Neural progenitor cell (in vitro differentiated cells): ENCODE data around the gene RGS5. TPM values are rescaled to one million over a fixed set of nuclear protein-coding genes. Genes with fewer than 3 reads are reported as not detected.

ENCODE experiments used
- DNase-seq: peaks from one replicate; pipeline ENCODE4 v3.0.0-alpha.2; 2016; ENCODE audit warnings: low spot score
- H2AFZ ChIP-seq: fragments of 200-600 bp; sonication (generic); replicated peaks from 2 replicates; pipeline ENCODE4 v1.6.1; 2016; ENCODE audit warnings: antibody characterized with exemption
- H3F3A ChIP-seq: fragments of 200-600 bp; sonication (generic); 2 replicates; pipeline ENCODE4 v1.6.1; 2016; ENCODE audit warnings: antibody characterized with exemption, low read depth
- H3K27ac ChIP-seq: fragments of 200-600 bp; sonication (generic); 2 replicates; pipeline ENCODE4 v1.5.1; 2016; ENCODE audit warnings: mild to moderate bottlenecking
- H3K27me3 ChIP-seq: fragments of 200-600 bp; sonication (generic); 2 replicates; pipeline ENCODE4 v1.6.1; 2016; ENCODE audit warnings: mild to moderate bottlenecking, moderate library complexity
- H3K36me3 ChIP-seq: fragments of 200-600 bp; sonication (generic); 2 replicates; pipeline ENCODE4 v1.5.1; 2016
- H3K4me1 ChIP-seq: fragments of 200-600 bp; sonication (generic); 2 replicates; pipeline ENCODE4 v1.6.1; 2016; ENCODE audit warnings: mixed run types
- H3K4me2 ChIP-seq: fragments of 200-600 bp; sonication (generic); 2 replicates; pipeline ENCODE4 v1.6.1; 2016
- H3K4me3 ChIP-seq: fragments of 200-600 bp; sonication (generic); 2 replicates; pipeline ENCODE4 v1.5.1; 2016
- H3K79me2 ChIP-seq: fragments of 200-600 bp; sonication (generic); 2 replicates; pipeline ENCODE4 v1.6.1; 2016; ENCODE audit warnings: low read depth
- H3K9ac ChIP-seq: fragments of 200-600 bp; sonication (generic); 2 replicates; pipeline ENCODE4 v1.6.1; 2016
- H3K9me3 ChIP-seq: fragments of 200-600 bp; sonication (generic); 2 replicates; pipeline ENCODE4 v1.5.1; 2016; ENCODE audit warnings: low read depth
- H4K20me1 ChIP-seq: fragments of 200-600 bp; sonication (generic); 2 replicates; pipeline ENCODE4 v1.6.1; 2016; ENCODE audit warnings: low read depth
- H3K27ac Mint-ChIP-seq: 3 replicates; pipeline ENCODE4 v1.8.0; 2021; ENCODE audit warnings: mixed read lengths
- H3K27me3 Mint-ChIP-seq: 2 replicates; pipeline ENCODE4 v1.8.0; 2022; ENCODE audit warnings: low read depth, mild to moderate bottlenecking, inconsistent platforms, moderate library complexity, mixed read lengths; ENCODE audit not compliant: insufficient read depth
- H3K36me3 Mint-ChIP-seq: 3 replicates; pipeline ENCODE4 v1.8.0; 2021; ENCODE audit warnings: mixed read lengths
- H3K4me1 Mint-ChIP-seq: 3 replicates; pipeline ENCODE4 v1.8.0; 2021; ENCODE audit warnings: mixed read lengths
- H3K4me3 Mint-ChIP-seq: 3 replicates; pipeline ENCODE4 v1.8.0; 2021; ENCODE audit warnings: mild to moderate bottlenecking, moderate library complexity, mixed read lengths
- H3K9me3 Mint-ChIP-seq: 3 replicates; pipeline ENCODE4 v1.8.0; 2020; ENCODE audit warnings: mixed read lengths
- EZH2 ChIP-seq: fragments of 200-600 bp; sonication (generic); IDR thresholded peaks from 2 replicates; pipeline ENCODE4 v1.6.1; 2017; ENCODE audit warnings: antibody characterized with exemption, mild to moderate bottlenecking, moderate library complexity
- EZH2phosphoT487 ChIP-seq: fragments of 200-600 bp; sonication (generic); IDR thresholded peaks from 2 replicates; pipeline ENCODE4 v1.6.1; 2017; ENCODE audit warnings: antibody characterized with exemption
- total RNA-seq: library from RNA; depleted of rRNA; stranded (reverse); fragments of >200 nt; gene quantifications from 2 replicates; pipeline ENCODE4 v1.2.3, GENCODE V29; 2015; ENCODE audit warnings: low replicate concordance
- TF ChIP-seq, protein P1 (sequence below): fragments of 200-600 bp; sonication (generic); IDR thresholded peaks from 2 replicates; pipeline ENCODE4 v1.5.1; 2017; ENCODE audit warnings: antibody characterized with exemption, mild to moderate bottlenecking

The RGS5 gene
- total RNA-seq, 1 donor from 2014 or later: 8.0 TPM

DNA sequence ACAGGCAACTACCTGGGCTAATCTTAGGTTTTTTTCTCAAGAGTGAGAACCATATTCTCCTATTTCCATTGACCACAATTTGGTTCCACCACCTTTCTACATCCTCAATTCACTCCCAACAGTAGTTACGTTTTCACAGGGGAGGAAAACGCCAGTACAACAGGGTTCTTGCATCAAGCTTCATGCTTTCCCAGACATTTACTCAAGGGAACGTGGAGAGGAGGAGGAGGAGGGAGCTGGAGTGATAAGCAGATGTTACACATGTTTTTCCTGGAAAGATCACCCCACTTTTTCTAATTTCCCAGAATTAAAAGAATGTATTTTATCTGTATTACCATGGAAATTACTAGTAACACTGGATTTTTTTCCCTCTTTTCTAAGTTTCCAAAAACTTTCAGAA, 58.3 kb downstream of the RGS5 start:
- H3K27ac Mint-ChIP-seq: no peak overlapping the region
- peaks cover 2% of the 10 kb centered on the region for H3K27me3 Mint-ChIP-seq
- Histone ChIP-seq H3K4me1 (no peaks in the 10 kb centered on the region), H3K79me2 (no peaks in the 10 kb centered on the region), H3F3A (no peaks in the 10 kb centered on the region), H3K36me3 (no peaks in the 10 kb centered on the region), H3K27me3 (no peaks in the 10 kb centered on the region), H3K9me3 (no peaks in the 10 kb centered on the region), H3K4me3 (no peak overlapping the region), H3K4me2 (no peak overlapping the region), H3K9ac (no peak overlapping the region), H3K27ac (no peak overlapping the region), H2AFZ (no peak overlapping the region), H4K20me1 (no peaks in the 10 kb centered on the region)
- H3K4me1 Mint-ChIP-seq: no peaks in the 10 kb centered on the region
- TF ChIP-seq EZH2phosphoT487: no peak
- TF ChIP-seq, protein P1, sequence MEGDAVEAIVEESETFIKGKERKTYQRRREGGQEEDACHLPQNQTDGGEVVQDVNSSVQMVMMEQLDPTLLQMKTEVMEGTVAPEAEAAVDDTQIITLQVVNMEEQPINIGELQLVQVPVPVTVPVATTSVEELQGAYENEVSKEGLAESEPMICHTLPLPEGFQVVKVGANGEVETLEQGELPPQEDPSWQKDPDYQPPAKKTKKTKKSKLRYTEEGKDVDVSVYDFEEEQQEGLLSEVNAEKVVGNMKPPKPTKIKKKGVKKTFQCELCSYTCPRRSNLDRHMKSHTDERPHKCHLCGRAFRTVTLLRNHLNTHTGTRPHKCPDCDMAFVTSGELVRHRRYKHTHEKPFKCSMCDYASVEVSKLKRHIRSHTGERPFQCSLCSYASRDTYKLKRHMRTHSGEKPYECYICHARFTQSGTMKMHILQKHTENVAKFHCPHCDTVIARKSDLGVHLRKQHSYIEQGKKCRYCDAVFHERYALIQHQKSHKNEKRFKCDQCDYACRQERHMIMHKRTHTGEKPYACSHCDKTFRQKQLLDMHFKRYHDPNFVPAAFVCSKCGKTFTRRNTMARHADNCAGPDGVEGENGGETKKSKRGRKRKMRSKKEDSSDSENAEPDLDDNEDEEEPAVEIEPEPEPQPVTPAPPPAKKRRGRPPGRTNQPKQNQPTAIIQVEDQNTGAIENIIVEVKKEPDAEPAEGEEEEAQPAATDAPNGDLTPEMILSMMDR: no peak
- no peaks in the 10 kb centered on the region for H3K9me3 Mint-ChIP-seq
- DNase-seq: no peak
- no peak overlapping the region for H3K4me3 Mint-ChIP-seq
- H3K36me3 Mint-ChIP-seq: no peaks in the 10 kb centered on the region

DNA sequence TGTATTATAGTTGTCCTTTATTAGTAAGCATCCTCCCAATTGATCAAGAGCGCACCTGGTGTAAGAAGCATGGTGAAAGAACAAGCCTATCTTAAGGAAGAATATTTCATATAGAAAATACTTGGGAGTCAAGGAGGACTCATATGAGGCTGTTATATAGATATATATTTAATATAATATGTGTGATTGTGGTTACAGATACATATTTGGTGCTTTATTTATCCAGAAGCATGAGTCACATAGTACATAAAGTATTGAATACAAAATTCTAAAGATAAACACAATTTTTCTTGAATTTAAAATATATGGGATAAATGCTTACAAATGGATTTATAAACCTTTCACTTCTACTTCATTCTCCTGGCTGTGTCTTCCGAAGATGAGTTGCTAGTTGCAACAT, 60.6 kb downstream of the RGS5 start:
- H3K9me3 Mint-ChIP-seq: no peaks in the 10 kb centered on the region
- Histone ChIP-seq H3K4me3 (no peak overlapping the region), H3K36me3 (no peaks in the 10 kb centered on the region), H3F3A (no peaks in the 10 kb centered on the region), H3K4me1 (no peaks in the 10 kb centered on the region), H3K4me2 (no peak overlapping the region), H2AFZ (no peak overlapping the region), H3K9ac (no peak overlapping the region), H3K9me3 (no peaks in the 10 kb centered on the region), H3K27me3 (no peaks in the 10 kb centered on the region), H3K27ac (no peak overlapping the region), H4K20me1 (no peaks in the 10 kb centered on the region), H3K79me2 (no peaks in the 10 kb centered on the region)
- H3K27me3 Mint-ChIP-seq: peaks cover 2% of the 10 kb centered on the region
- H3K27ac Mint-ChIP-seq: no peak overlapping the region
- no peaks in the 10 kb centered on the region for H3K4me1 Mint-ChIP-seq
- H3K4me3 Mint-ChIP-seq: no peak overlapping the region
- DNase-seq: no peak
- no peaks in the 10 kb centered on the region for H3K36me3 Mint-ChIP-seq
- TF ChIP-seq EZH2 (no peak), EZH2phosphoT487 (no peak)
- TF ChIP-seq, protein P1: no peak

DNA sequence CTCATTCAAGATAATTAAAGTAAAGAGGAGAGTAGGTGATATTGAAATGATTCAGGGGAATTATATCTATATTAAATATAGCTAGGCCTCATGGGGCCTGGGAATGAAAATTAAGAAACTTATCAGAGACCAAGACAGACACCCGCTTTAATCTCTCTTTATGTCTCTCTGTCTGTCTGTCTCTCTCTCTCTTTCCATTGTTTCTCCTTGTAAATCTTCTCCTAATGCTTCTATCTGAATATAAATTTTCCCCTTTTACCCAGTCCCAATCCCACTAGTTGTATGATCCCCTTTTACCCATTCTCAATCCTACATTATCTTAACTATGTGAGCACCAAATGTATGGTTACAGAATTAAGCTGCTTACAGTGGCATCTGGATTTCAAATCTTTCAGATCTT, 61.2 kb downstream of the RGS5 start:
- no peak overlapping the region for H3K9ac ChIP-seq
- Mint-ChIP-seq H3K27ac (no peak overlapping the region), H3K27me3 (peaks cover 2% of the 10 kb centered on the region), H3K4me1 (no peaks in the 10 kb centered on the region), H3K4me3 (no peak overlapping the region), H3K36me3 (no peaks in the 10 kb centered on the region), H3K9me3 (no peaks in the 10 kb centered on the region)
- TF ChIP-seq, protein P1: no peak
- TF ChIP-seq EZH2phosphoT487 (no peak), EZH2 (no peak)
- no peak overlapping the region for H3K4me3 ChIP-seq
- no peak overlapping the region for H3K4me2 ChIP-seq
- no peaks in the 10 kb centered on the region for H4K20me1 ChIP-seq
- H3K4me1 ChIP-seq: no peaks in the 10 kb centered on the region
- H2AFZ ChIP-seq: no peak overlapping the region
- H3K27me3 ChIP-seq: no peaks in the 10 kb centered on the region
- H3F3A ChIP-seq: no peaks in the 10 kb centered on the region
- no peaks in the 10 kb centered on the region for H3K36me3 ChIP-seq
- no peaks in the 10 kb centered on the region for H3K79me2 ChIP-seq
- H3K27ac ChIP-seq: no peak overlapping the region
- no peak for DNase-seq
- no peaks in the 10 kb centered on the region for H3K9me3 ChIP-seq
